GM18519 (cell line): ENCODE data around the gene SRPX.

ENCODE experiments used
- ATAC-seq: cut with Tn5 transposase; IDR thresholded peaks from one replicate; pipeline ENCODE4 v1.9.1; 2021; ENCODE audit warnings: mild to moderate bottlenecking, moderate library complexity; ENCODE audit not compliant: unreplicated experiment, low FRiP score

Gene SRPX, protein sequence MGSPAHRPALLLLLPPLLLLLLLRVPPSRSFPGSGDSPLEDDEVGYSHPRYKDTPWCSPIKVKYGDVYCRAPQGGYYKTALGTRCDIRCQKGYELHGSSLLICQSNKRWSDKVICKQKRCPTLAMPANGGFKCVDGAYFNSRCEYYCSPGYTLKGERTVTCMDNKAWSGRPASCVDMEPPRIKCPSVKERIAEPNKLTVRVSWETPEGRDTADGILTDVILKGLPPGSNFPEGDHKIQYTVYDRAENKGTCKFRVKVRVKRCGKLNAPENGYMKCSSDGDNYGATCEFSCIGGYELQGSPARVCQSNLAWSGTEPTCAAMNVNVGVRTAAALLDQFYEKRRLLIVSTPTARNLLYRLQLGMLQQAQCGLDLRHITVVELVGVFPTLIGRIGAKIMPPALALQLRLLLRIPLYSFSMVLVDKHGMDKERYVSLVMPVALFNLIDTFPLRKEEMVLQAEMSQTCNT

DNA sequence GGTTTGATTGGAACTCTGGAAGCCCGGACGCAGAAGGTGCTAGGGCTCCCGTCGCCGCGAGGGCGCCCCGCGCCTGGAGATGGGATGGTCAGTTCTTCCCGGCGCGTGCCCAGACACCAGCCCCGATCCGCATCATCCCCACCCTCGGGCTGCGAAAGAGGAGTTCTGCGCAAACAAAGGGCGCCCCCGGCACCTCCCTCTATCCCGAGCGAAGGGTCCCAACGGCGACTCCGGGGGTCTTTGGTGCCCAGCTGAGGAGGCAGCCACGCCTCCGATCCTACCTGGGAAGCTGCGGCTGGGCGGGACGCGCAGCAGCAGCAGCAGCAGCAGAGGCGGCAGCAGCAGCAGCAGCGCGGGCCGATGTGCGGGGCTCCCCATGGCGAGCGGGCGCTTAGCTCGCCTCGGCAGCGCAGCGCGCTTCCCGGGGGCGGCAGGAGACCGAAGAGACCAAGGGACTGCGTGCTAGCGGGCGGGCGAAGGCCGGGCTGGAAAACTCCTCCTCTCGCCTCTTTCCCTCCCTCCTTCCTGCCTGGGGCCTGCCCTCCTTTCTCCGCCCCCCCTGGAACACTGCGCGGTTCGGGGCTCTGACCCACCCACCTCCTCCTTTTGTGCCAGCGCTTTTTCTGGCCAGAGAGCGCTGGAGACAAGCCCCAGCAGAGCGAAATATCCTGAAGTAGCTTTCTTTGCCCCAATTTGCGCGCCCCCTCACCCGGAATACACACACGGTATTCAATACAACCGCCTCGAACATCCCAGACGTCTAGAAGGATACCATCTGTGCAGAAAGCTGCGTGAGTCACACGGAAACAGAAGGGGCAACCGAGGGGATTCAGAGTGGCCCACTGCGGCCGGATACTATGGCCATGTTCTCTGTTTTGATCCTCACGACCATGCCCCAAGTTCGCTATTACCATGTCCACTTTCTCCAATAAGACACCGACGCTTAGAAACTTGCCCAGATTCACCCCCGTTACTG, at the start of gene SRPX:
Gene SRPX (minus strand): TSS at position 457 of the 976 bp plus-strand sequence. CDS start 79 bp downstream, at position 378.
- no peak for ATAC-seq

GRCh38 chrX:38268011-38268410, 47.3 kb upstream of the SRPX start:
- no peak for ATAC-seq

DNA sequence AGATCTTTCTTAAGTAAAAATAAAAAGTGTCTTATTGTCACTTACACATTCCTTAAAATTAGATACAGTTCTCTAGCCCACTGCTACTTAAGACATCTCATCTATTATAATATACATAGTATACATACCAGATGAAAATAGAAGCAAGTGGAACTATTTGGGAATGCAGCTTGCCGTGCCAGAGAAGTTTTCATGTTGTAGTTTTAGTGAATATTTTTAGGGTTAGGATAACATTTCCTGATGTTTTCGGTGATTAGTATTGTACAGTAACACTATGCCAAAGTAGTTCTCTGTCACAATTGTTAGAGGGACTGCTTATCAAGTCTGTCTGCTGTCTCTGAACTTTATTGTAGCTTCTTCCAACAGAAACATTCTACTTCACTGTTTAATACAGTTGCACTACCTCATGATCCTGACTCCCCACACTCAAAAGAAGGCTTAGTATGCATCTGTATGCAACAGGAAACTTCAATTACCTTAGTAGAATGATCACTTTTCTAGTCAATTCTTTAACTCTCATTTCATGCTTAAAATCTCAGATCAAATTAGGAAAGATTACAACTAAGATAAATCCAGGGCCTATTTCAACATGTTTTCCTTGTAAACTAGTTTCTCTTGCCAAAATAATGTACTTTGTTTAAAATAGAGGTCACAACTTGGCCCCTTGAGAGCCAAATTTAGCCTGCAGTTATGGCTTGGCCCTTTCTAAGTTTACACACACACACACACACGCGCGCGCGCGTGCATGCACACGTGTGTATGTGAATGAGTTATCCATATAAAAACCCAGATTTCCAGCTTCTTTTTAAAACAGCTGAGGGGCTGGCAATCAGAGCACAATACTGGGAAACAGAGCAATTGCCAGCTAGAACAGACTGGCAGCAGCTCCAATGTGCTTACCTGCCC, 42.3 kb upstream of the SRPX start:
- no peak for ATAC-seq

DNA sequence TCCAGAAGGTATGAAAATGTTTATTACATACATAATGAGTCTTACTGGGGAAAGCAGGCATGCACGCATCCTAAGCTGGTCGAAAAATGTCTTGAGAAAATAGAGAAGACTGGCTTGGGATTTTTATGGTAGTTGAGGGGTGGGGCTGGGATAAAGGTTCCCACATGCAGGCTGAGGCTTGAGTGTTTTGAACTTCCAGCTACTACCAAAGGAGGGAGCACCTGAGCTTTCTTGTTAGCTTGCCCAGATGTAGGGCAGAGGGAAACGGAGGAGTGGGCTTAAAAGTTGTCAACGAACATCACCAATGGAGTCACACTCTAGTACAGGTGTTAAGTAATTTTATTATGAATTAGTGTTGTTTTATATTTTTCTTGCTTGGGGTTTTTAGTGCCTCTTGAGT, 39.6 kb upstream of the SRPX start:
- ATAC-seq, result no peak

- no peak for ATAC-seq
Observed at GRCh38 chrX:38256019-38256418, 35.3 kb upstream of the SRPX start.

DNA sequence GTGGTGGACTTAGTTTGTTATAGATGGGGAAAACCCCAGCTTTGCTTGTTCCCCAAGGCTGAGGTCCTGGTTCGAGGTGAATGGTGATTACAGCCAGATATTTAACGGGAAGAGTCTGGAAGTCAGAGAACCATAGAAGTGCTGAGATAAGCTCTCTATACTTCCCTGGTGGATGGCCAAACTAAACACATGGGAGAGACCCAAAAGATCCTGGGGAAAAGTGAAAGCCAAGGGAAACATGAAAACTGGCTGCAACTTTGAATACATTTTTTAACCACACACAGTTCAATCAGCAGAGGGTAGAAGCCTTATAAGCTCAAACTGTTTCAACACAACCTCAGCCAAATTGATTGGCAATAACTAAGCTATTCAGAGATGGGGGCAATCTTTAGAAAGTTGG, 29.3 kb upstream of the SRPX start:
- no peak for ATAC-seq

DNA sequence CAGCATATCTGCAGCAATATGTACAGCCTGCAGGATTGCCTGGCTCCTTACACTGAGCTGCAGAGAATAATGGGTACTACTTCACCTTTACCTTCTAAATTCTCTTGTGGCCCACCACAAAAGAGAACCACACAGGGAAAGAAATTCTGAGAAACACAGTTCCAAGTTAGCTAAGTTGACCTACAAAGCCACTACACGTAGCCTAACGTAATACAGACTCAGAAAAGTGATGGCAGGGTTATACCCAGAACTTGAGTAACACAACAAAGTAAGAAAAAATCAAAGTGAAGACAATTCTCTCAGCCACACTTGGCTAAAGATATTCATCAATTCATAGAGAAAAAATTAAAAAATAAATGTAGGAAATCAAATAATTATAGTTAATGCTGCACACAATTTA, 26.4 kb upstream of the SRPX start:
- no peak for ATAC-seq

DNA sequence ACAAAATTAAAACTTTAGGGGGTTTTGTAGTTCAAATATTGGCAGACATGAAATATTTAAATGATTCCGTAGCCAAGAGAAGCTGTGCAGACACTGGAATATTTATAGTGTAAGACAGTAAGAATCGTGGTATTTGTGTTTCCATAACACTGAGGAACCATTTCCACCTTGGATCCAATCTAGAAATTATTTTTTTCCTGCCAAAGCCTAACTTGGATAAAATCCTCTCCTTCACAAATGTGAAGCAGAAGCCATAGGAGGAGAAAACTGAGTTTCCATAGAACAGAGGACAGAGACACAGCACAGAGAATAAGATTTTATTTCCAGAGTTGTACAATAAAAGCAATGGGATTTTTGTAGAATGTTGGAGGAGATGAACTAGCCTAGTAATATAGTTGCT, 19.9 kb upstream of the SRPX start:
- no peak for ATAC-seq

DNA sequence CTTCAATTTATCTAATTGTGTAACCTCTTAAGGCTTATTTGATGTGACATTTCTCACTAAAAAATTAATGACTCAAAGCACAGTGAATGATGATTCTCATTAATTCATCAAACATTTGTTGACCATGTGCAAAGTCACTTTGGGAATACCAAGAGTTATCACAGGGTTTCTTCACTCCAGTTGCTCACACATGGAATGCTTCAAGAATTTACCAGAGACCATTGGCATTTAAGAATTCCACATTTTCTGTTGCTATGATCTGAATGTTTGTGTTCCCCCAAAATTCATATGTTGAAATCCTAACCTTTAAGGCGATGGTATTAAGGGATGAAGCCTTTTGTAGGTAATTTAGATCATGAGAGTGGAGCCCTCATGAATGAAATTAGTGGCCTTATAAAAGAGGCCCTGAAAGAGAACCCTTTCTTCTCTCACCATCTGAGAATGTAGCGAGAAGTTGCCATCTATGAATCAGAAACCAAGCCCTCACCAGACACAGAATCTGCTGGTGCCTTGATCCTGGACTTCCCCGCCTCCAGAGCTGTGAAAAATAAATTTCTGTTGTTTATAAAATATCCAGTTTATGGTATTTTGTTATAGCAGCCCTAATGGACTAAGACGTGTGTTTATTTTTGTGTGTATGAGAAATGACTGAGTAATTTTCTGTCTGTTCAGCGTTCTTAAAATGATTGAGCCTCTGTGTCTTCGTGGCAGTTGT, 16.4 kb upstream of the SRPX start:
- no peak for ATAC-seq

DNA sequence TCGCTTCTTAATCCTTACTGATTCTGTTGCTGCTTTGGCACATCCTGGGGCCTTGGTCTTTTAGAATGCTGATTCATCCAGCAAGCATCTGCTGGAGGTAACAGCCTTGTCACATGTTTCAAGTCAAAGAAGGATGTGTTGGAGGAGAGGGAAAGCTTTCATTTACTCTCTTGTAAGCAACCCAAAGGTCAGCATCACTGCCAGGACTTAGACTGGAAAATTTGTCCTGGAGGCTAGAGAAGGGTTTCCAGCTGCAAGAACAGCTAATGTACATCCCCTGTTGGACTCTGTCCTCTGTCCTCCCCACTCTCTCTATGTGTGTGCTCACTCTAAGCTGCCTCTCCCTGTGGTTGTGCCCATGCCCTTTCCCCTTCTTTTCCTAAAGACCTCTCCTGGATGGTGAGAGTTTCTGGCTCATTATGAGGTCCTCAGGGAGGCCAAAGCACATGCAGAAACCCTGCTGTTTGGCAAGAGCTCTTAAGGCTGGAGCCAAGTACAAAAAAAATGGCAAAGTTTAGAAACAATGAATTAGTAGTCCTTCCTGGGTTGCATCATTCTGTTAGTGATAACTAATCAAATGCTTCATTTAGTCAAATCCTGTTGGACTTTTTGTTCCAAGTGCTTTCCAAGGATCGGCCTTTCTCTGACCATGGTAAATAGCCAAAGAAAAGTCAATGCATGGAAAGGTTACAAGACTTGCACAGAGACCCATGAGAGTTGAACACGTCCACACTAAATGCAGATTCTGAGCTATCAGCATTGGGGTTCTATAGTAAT, 13.4 kb upstream of the SRPX start:
- no peak for ATAC-seq

GRCh38 chrX:38232079-38232686, 11.5 kb upstream of the SRPX start:
- no peak for ATAC-seq

DNA sequence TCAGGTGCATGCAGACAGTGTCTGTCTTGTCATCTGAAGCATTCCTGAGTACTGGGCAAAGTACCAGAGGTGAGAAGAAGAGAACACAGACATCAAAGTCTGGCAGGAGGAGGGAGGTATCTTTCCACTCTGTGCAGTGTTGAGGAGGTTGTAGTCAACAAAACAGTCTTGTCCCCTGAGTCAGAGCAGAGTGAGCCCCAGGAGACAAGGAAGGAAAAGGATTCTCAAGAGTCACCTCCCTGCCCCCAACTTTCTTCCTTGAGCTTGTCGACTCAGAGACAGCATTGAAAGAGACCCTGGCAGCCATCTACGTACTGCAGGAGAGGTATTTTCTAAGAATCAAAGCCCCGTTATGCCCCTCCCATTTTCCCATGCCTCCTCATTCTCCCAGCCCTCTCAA, 4.4 kb upstream of the SRPX start:
- ATAC-seq, result no peak

DNA sequence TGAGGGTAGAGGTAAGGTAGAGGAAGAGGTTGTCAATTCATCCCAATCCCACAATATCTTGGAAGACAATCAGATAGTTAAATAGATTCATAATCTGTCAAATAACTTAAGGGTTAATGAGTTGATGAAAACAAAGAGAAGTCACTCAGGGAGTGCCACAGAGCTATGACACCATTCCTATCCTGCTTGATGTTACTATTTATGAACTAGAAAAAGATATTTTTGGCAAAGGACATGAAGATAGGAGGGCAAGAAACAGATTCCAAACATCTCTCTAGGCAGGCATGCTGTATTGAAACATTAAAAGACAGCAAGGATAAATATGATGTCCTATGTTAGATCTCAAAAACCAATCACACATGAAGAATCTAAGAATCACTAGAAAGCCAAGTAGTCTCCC, 3.5 kb upstream of the SRPX start:
- no peak for ATAC-seq

- no peak for ATAC-seq
Observed at GRCh38 chrX:38221391-38221929, 789 bp upstream of the SRPX start.

DNA sequence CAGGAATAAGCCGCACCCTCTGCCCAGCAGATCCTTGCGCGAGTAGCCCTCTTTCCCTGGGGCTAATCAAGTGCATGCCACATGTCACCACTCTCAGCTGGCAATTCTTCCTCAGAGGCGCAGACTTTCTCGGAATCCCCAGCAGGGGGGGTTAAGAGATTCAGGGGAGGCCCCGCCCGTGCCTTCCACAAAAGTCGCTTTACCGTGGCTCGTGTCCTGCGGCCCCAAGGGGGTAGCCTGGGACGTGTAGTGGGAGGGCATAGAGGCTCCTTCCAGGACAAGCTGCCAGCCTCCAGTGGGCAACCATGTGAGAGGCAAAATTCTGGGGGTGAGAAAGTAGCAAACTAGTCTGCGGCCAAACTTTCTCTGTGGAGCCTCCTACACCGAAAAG, 652 bp downstream of the SRPX start:
- ATAC-seq, result no peak

GRCh38 chrX:38216642-38217041, 4.0 kb downstream of the SRPX start:
- no peak for ATAC-seq

DNA sequence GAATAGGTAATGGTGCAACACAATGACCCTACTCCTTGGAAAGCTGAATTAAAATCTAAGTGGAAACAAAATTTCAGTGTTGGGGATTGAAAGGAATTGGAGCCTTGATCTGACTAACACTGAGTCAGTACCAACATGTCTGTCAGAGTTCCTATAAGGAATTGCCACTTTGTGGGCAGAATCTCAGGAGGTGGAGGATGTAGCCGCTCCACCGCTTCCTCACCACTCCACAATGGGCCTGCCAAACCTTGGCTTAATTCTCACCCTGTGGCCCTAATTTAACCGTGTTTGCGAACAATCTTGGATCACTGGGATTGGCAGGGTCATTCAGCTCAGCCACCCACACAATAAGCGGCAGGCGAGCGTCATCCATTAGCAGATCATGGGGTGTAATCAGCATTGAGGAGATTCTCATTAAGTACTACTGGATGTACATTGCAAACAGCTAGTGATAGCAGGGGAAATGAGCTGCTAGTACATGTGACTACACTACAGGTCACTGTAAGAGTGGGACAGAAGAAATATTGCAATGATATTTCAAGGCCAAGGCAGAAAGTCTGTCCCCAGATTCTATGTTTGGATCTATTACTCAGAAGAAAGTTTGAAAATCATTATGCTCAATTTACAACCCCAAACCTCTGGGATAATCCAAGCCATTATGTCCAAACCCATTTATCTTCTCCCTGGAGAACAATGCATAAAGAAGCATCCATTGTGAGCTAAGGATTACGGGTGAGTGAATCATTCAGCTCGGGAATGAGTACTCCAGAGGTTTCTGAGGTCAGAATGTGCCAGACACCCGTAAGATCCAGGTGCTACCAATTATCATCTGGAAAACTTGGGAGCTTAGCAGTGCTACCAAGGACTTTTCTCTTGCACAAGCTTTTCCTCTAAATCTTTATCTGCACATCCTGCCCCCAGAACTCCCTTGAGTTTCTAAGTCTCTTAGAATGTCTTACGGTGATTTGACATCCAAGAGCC, 5.8 kb downstream of the SRPX start:
- ATAC-seq, result no peak
